GM23338 (cell line): ENCODE data around the gene ZSWIM3.

Experiments used
- EZH2 ChIP-seq: fragments of 200-600 bp; sonication (generic); IDR thresholded peaks from one replicate; pipeline ENCODE4 v1.8.0; 2017; ENCODE audit warnings: antibody characterized with exemption, mild to moderate bottlenecking, low read depth; ENCODE audit not compliant: unreplicated experiment
- EZH2phosphoT487 ChIP-seq: fragments of 200-600 bp; sonication (generic); IDR thresholded peaks from one replicate; pipeline ENCODE4 v1.8.1; 2018; ENCODE audit warnings: antibody characterized with exemption; ENCODE audit not compliant: unreplicated experiment

DNA sequence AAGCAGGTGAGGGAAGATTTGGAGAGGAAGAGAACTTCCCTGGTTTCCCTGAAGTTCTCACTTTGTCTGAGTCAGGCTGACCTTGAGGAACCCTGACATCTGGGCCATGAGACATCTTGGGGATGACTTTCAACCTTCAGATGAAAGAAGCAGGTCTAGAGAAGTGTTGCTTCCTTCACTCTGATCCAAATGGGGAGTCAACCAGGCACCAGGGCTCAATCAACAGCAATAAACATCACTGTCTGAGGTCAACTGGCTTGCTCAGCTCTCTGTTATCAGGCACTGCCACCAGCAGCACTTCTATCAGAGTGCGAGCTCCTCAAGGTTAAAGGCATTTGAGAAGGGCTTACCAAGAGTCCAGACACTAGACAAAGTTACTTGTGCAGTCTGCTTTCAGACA lies 6.5 kb upstream of the ZSWIM3 start:
- TF ChIP-seq EZH2 = no peak
- TF ChIP-seq EZH2phosphoT487 = no peak
